OCI-LY1 (cell line): ENCODE data around the gene PDE4D.

Source experiments
- H2AFZ ChIP-seq: fragments of 200-600 bp; sonication (generic), shearing (Covaris generic); 2 replicates; pipeline ENCODE4 v1.6.0; 2014; ENCODE audit warnings: antibody characterized with exemption, mild to moderate bottlenecking, low read length
- H3F3A ChIP-seq: fragments of 200-600 bp; sonication (generic), shearing (Covaris generic); 2 replicates; pipeline ENCODE4 v1.6.0; 2014; ENCODE audit warnings: mild to moderate bottlenecking, antibody characterized with exemption, low read length, moderate library complexity; ENCODE audit not compliant: insufficient read depth
- H3K27ac ChIP-seq: fragments of 200-600 bp; sonication (generic); 2 replicates; pipeline ENCODE4 v1.5.1; 2014; ENCODE audit warnings: low read length, mixed run types, mild to moderate bottlenecking, low read depth; ENCODE audit not compliant: poor library complexity, severe bottlenecking
- H3K27me3 ChIP-seq: fragments of 200-600 bp; sonication (generic); 2 replicates; pipeline ENCODE4 v1.6.0; 2014; ENCODE audit warnings: antibody characterized with exemption, mild to moderate bottlenecking, low read length, moderate library complexity; ENCODE audit not compliant: insufficient read depth
- H3K36me3 ChIP-seq: fragments of 200-600 bp; sonication (generic); 2 replicates; pipeline ENCODE4 v1.6.1; 2014; ENCODE audit warnings: mild to moderate bottlenecking, antibody characterized with exemption, low read length, moderate library complexity, mixed read lengths; ENCODE audit not compliant: insufficient read depth
- H3K4me1 ChIP-seq: fragments of 200-600 bp; sonication (generic); 2 replicates; pipeline ENCODE4 v1.5.1; 2014; ENCODE audit warnings: mild to moderate bottlenecking, low read length, moderate library complexity; ENCODE audit not compliant: insufficient read depth, severe bottlenecking
- H3K4me2 ChIP-seq: fragments of 200-600 bp; sonication (generic), shearing (Covaris generic); 2 replicates; pipeline ENCODE4 v1.6.1; 2014; ENCODE audit warnings: low read length
- H3K4me3 ChIP-seq: fragments of 200-600 bp; sonication (generic); 2 replicates; pipeline ENCODE4 v1.5.1; 2014; ENCODE audit warnings: low read length, low read depth, mild to moderate bottlenecking, mixed read lengths; ENCODE audit not compliant: poor library complexity, severe bottlenecking
- H3K79me2 ChIP-seq: fragments of 200-600 bp; shearing (Covaris generic); 2 replicates; pipeline ENCODE4 v1.6.1; 2016; ENCODE audit warnings: mixed run types, low read length, mixed read lengths; ENCODE audit not compliant: insufficient read depth
- H3K9ac ChIP-seq: fragments of 200-600 bp; sonication (generic), shearing (Covaris generic); 2 replicates; pipeline ENCODE4 v1.6.1; 2014; ENCODE audit warnings: mild to moderate bottlenecking, low read length, mixed read lengths
- H3K9me2 ChIP-seq: fragments of 200-600 bp; sonication (generic), shearing (Covaris generic); 2 replicates; pipeline ENCODE4 v1.6.1; 2014; ENCODE audit warnings: low read depth, mild to moderate bottlenecking, low read length, mixed read lengths
- H3K9me3 ChIP-seq: fragments of 200-600 bp; shearing (Covaris generic); 2 replicates; pipeline ENCODE4 v1.6.1; 2014; ENCODE audit warnings: low read length, mixed read lengths
- H4K20me1 ChIP-seq: fragments of 200-600 bp; sonication (generic), shearing (Covaris generic); 2 replicates; pipeline ENCODE4 v1.6.0; 2016; ENCODE audit warnings: mild to moderate bottlenecking, low read length; ENCODE audit not compliant: insufficient read depth
- EZH2 ChIP-seq: fragments of 200-600 bp; sonication (generic), shearing (Covaris generic); IDR thresholded peaks from 2 replicates; pipeline ENCODE4 v1.8.0; 2017; ENCODE audit warnings: borderline replicate concordance, mixed run types, mild to moderate bottlenecking, antibody characterized with exemption, low read length, moderate library complexity, mixed read lengths
- TF ChIP-seq, protein P1 (sequence below): fragments of 200-600 bp; sonication (generic), shearing (Covaris generic); IDR thresholded peaks from 2 replicates; pipeline ENCODE4 v1.5.1; 2017; ENCODE audit warnings: mild to moderate bottlenecking, antibody characterized with exemption, low read length, moderate library complexity, mixed read lengths

Gene PDE4D

DNA sequence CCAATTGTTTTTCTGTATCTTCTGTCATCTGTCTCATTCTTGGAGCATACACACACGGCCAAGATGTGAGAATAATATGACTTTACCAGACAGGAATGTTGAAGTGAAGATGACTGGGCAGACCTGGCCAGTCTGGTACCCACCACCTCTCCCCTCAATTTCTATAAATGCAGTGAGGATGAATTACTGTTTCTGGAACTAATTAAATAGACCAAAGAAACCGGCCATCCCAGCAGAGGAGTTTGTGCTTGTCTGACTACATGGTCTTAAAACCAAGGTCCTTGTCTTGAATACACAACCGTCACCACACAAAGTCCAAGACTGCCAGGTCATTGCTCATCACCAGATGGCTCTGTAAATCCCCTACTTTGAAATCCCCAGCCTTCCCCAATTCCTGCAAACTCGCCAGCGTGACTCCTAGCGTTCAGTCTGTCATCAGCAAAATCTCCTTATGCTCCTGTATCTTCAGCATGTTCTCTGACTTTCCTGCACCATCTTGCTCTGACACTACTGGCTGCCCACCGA lies 147.2 kb downstream of the PDE4D start:
- Histone ChIP-seq H2AFZ (no peak overlapping the region), H3K79me2 (no peaks in the 10 kb centered on the region), H4K20me1 (no peaks in the 10 kb centered on the region), H3K27me3 (no peaks in the 10 kb centered on the region), H3F3A (no peaks in the 10 kb centered on the region), H3K4me2 (no peak overlapping the region), H3K36me3 (no peaks in the 10 kb centered on the region), H3K27ac (no peak overlapping the region), H3K9me3 (no peaks in the 10 kb centered on the region), H3K4me1 (no peaks in the 10 kb centered on the region), H3K9me2 (no peaks in the 10 kb centered on the region), H3K9ac (no peak overlapping the region), H3K4me3 (no peak overlapping the region)
- TF ChIP-seq, protein P1, sequence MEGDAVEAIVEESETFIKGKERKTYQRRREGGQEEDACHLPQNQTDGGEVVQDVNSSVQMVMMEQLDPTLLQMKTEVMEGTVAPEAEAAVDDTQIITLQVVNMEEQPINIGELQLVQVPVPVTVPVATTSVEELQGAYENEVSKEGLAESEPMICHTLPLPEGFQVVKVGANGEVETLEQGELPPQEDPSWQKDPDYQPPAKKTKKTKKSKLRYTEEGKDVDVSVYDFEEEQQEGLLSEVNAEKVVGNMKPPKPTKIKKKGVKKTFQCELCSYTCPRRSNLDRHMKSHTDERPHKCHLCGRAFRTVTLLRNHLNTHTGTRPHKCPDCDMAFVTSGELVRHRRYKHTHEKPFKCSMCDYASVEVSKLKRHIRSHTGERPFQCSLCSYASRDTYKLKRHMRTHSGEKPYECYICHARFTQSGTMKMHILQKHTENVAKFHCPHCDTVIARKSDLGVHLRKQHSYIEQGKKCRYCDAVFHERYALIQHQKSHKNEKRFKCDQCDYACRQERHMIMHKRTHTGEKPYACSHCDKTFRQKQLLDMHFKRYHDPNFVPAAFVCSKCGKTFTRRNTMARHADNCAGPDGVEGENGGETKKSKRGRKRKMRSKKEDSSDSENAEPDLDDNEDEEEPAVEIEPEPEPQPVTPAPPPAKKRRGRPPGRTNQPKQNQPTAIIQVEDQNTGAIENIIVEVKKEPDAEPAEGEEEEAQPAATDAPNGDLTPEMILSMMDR: no peak
- no peak for TF ChIP-seq EZH2

- Histone ChIP-seq H4K20me1 (no peaks in the 10 kb centered on the region), H3K27me3 (no peaks in the 10 kb centered on the region), H3K9ac (no peak overlapping the region), H3K9me3 (no peaks in the 10 kb centered on the region), H3K9me2 (no peaks in the 10 kb centered on the region), H3F3A (no peaks in the 10 kb centered on the region), H3K4me2 (no peak overlapping the region), H3K4me1 (no peaks in the 10 kb centered on the region), H3K79me2 (no peaks in the 10 kb centered on the region), H3K36me3 (no peaks in the 10 kb centered on the region), H3K4me3 (no peak overlapping the region), H3K27ac (no peak overlapping the region), H2AFZ (no peak overlapping the region)
- TF ChIP-seq, protein P1: no peak
- no peak for TF ChIP-seq EZH2
Measured at GRCh38 chr5:59745415-59745863, 148.1 kb downstream of the PDE4D start.

DNA sequence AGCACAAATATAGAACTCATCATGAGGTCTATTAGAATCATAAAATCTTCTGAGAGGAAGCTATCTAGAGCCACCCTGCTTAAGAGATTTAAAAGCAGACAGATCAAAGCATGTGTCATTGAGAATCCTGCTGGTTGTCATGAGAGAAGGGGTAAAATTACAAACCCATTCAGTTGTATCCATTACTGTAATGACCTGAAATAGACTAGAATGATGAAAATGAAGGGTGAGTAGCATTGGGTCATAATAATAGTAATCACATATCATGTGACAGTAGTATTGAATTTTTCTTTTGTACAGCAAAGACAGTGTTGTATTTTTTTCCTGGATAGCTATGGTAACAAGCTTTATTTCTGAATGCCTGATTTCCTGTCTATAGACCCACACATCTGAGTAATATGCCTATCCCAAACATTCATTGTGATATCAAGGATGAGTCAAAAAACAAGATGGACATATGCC lies 149.0 kb downstream of the PDE4D start:
- TF ChIP-seq, protein P1: no peak
- TF ChIP-seq EZH2: no peak
- Histone ChIP-seq H3K4me2 (no peak overlapping the region), H2AFZ (no peak overlapping the region), H3K4me1 (no peaks in the 10 kb centered on the region), H3F3A (no peaks in the 10 kb centered on the region), H3K79me2 (no peaks in the 10 kb centered on the region), H3K27ac (no peak overlapping the region), H3K9me2 (no peaks in the 10 kb centered on the region), H4K20me1 (no peaks in the 10 kb centered on the region), H3K9me3 (no peaks in the 10 kb centered on the region), H3K27me3 (no peaks in the 10 kb centered on the region), H3K36me3 (no peaks in the 10 kb centered on the region), H3K9ac (no peak overlapping the region), H3K4me3 (no peak overlapping the region)
